IPS DF 19.7 (cell line): ENCODE measurements around the gene EDARADD.
"Not testable (repeated sequence)": the region's sequence is repeated elsewhere in the genome, so short reads cannot be mapped to it uniquely, and the experiment has no call there.

Source experiments
- DNase-seq: peaks from one replicate; pipeline ENCODE4 v3.0.0-alpha.2; 2013; ENCODE audit warnings: low read depth, low spot score

Gene EDARADD

GRCh38 chr1:236433819-236434315 lies 39.8 kb downstream of the EDARADD start:
- DNase-seq: no peak

GRCh38 chr1:236438614-236439013 lies 44.5 kb downstream of the EDARADD start:
- no peak for DNase-seq

GRCh38 chr1:236440373-236440772 lies 46.3 kb downstream of the EDARADD start:
- no peak for DNase-seq

DNA sequence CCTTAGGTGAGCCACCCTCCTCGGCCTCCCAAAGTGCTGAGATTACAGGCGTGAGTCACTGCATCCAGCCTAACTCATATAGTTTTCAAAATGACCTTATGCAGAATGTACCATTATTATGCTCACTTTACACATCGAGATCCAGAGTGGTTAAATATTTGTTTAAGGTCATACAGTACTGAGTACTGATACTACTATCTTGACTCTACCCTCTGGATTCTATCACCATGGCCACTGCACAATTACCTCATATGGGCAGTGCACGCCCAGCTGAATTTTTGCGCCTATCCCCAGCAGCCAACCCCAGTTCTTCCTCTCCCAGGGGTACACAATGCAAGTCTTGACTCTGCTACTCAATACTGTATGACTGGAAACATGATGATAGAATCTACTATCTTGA lies 56.7 kb downstream of the EDARADD start:
- DNase-seq: no peak

- no peak for DNase-seq
Observed at GRCh38 chr1:236451796-236452373, 57.8 kb downstream of the EDARADD start.

DNA sequence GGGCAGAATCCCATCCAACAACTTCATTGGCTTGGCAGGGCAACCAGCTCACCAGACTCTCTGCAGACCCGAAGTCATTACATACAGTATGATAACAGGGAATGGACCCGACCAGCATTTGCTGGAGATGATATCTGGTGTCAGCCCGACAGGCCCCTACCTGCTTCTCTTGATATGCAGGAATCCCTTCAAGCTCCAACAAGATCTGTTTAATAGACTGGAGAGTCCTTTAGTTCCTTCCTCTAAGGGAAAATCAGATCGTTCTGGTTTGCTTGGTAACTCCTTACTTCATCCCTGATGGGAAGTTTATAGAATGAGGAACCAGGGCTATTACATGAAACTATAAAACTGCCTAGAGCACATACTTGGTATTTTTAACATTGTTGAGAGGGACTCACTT lies 61.2 kb downstream of the EDARADD start:
- DNase-seq: no peak

- DNase-seq: no peak
Observed at GRCh38 chr1:236457775-236458174, 63.7 kb downstream of the EDARADD start.

DNA sequence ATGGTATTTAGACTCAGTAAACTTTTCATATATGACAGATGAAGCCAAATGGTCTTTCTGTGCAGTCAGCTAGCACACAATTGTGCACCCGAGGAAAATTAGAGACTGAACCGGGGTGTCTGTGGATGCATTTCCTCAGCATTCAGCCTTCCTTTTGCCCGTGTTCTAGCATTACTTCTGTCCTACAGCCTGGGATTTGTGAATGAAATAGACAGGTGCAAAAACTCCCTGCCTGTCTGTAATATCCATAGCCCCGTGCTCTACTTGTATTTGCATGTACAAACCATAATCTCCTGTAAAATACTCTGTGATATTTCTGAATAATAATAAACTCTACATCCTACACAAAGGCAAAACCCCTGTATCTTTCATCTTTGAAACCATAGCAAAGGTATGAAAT lies 64.9 kb downstream of the EDARADD start:
- no peak for DNase-seq

GRCh38 chr1:236460103-236460502 lies 66.0 kb downstream of the EDARADD start:
- DNase-seq: no peak

DNA sequence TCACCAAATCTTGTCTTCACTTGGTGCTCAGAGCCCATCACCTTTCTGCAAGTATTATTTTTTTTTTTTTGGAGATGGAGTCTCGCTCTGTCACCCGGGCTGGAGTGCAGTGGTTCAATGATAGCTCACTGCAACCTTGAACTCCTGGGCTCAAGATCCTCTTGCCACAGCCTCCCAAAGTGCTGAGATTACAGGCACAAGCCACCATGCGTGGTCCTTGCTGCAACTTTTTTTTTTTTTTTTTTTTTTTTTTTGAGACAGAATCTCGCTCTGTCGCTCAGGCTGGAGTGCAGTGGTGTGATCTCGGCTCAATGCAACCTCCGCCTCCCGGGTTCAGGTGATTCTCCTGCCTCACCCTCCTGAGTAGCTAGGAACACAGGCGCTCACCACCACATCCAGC lies 70.1 kb downstream of the EDARADD start:
- not testable (repeated sequence) for DNase-seq

GRCh38 chr1:236465231-236465958 lies 71.3 kb downstream of the EDARADD start:
- no peak for DNase-seq

- no peak for DNase-seq
Observed at GRCh38 chr1:236465959-236466303, 71.8 kb downstream of the EDARADD start.

- DNase-seq: no peak
Observed at GRCh38 chr1:236467327-236467641, 73.2 kb downstream of the EDARADD start.

DNA sequence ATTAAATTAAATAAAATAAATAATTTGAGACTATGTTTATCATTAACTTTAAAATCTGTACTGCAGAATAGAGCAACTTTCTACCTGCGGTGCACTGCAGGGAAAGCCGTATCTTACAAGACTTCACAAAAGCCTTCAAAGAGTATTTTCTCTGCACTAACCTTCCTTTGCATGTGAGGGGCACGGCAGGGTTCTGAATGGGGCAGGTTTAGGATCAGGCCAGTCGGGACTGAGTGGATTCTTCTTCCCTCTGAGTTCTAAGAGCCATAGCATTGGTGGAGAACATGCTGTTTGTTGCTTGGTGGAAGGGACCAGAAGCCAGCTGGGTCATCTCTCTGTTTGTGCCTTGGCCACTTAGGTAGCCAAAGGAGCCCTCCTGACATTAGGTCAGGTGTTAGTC lies 74.5 kb downstream of the EDARADD start:
- DNase-seq: no peak

DNA sequence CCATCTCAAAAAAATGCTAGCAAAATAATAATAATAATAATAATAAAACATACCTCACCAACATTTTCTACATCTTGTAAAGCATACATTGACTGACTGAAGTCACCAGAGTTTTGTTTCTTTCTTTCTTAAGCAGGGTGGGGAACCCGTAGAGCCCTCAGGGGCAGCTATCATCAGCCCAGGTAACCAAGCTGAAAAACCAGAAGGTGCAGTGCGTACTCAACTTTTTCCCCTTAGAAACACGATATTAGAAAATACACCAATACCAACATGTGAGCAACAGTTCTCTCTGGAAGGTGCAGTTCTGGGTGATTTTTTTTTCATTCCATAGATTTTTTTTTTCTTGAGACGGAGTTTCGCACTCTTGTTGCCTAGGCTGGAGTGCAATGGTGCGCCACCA lies 75.4 kb downstream of the EDARADD start:
- DNase-seq: no peak

- DNase-seq: no peak
Observed at GRCh38 chr1:236471096-236471495, 77.0 kb downstream of the EDARADD start.

- DNase-seq: no peak
Observed at GRCh38 chr1:236471653-236472052, 77.6 kb downstream of the EDARADD start.

DNA sequence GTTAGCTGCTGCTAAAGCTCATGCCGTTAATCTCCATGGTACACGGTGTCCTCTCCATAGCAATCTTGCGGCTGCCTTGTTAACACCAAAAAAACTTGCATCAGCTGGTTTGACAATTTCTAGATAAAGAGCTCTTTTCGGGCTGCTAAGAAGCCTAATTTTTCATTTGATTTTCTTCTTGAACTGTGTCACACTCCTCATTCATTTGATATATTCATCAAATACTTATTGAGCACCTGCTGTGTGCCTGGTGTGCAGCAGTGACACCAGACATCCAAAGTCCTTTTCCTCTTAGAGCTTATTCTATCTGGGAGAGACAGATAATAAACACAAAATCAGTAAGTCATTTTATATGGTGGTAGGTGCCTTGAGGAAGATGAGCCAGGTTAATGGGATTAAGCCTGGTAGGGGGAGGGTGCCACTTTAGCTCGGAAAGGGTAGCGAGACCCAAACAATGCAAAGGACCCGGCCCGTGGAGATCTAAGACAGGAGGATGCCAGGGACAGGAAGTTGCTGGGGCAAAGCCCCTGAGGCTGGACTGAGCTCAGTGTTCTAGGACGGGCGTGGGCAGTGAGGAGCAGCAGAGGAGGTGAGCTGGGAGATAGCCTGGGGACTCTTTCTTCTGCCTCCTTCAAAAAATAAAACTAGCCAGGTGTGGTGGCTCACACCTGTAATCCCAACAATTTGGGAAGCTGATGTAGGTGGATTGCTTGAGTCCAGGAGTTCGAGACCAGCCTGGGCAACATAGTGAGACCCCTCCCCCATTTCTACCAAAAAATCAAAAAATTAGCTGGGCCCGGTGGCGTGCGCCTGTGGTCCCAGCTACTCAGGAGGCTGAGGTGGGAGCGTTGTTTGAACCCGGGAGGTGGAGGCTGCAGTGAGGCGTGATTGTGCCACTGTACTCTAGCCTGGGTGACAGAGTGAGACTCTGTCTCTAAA lies 79.0 kb downstream of the EDARADD start:
- no peak for DNase-seq

DNA sequence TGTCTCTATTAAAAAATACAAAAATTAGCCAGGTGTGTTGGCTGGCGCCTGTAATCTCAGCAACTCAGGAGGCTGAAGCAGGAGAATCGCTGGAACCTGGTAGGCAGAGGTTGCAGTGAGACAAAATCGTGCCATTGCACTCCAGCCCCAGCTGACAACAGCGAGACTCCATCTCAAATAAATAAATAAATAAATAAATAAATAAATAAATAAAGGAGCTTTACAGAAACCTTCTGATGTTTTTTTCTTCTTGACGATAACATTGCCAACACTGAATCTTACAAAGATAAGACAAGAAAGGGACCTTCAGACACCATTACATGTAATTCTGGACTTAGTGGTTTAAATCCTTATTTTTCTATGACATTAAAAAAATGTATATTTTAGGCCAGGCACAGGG lies 81.9 kb downstream of the EDARADD start:
- no peak for DNase-seq

GRCh38 chr1:236480758-236481436 lies 86.8 kb downstream of the EDARADD start:
- no peak for DNase-seq

GRCh38 chr1:236484310-236484971 lies 90.4 kb downstream of the EDARADD start:
- no peak for DNase-seq
